ENCODE measurements around the gene APBB1IP. TPM values are rescaled to one million over a fixed set of nuclear protein-coding genes. Genes with fewer than 3 reads are reported as not detected.

APBB1IP gene
- total and polyA plus RNA-seq, 9 of the 15 experiments (the other 6 are each of a cell fraction or from before 2014, with no cell fraction given) = 0.03 to 0.11 (median 0.06) TPM; not detected in 4

DNA sequence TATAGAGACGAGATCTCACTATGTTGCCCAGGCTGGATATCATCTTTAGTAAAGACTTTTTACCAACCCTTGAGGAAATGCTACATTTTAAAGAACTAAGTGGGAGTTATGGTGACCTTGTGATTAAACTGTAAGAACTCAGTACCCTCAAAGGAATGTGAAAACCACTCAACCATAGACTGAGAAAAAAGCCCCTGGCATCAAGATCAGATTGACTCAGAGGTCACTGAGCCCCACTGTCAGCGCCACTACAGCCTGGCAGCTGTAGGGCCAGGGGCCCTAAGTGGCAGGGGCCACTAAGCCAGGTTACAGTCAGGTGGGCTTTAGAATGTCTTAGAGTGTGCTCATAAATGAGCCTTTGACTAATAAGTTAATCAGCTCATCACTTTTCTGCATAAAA, 55.9 kb downstream of the APBB1IP start (continued):
- TF ChIP-seq MYBL2 (IDR thresholded peaks at IDR 0.05; ENCODE audit: low read depth) = no peak
- TF ChIP-seq MYBL2 (CRISPR knock-in tag; IDR thresholded peaks at IDR 0.05; ENCODE audit: borderline replicate concordance) = no peak
- no peak for TF ChIP-seq ZEB2 (IDR thresholded peaks at IDR 0.05)
- TF ChIP-seq, protein P1, sequence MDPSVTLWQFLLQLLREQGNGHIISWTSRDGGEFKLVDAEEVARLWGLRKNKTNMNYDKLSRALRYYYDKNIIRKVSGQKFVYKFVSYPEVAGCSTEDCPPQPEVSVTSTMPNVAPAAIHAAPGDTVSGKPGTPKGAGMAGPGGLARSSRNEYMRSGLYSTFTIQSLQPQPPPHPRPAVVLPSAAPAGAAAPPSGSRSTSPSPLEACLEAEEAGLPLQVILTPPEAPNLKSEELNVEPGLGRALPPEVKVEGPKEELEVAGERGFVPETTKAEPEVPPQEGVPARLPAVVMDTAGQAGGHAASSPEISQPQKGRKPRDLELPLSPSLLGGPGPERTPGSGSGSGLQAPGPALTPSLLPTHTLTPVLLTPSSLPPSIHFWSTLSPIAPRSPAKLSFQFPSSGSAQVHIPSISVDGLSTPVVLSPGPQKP (CRISPR knock-in tag; IDR thresholded peaks at IDR 0.05) = no peak
- TF ChIP-seq TBL1XR1 (IDR thresholded peaks at IDR 0.05; ENCODE audit: low read length in 2 of 2) = no peak

DNA sequence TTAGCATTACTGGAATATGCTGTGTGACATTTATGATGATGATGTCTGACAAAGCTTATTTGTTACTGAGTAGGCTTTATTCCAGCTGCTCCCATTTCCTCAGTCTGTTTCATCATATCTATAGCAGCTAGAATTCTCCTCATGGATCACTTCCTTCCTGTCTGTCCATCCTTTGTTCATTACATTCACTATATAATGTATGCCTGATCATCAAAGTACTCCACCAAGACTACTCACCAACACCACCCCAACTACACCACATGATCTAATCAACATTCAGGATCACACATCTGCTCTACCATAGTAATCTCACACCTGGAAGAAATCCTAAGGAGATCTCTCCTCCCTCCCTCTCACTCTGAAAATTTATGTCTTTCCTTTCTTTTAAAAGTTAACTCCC, 61.3 kb downstream of the APBB1IP start:
- Histone ChIP-seq H2AFZ (ENCODE audit: low read depth, low read length) (no peak overlapping the region), H3K79me2 (ENCODE audit: control insufficient read depth, insufficient read depth, low read length) (no peaks in the 10 kb centered on the region), H3K4me1 (replicated peaks in 1 of 2; ENCODE audit: control insufficient read depth in 2 of 2, insufficient read depth in 2 of 2, low read length in 2 of 2) (no peaks in the 10 kb centered on the region), H3K9me3 (replicated peaks; ENCODE audit: control insufficient read depth, insufficient read depth, low read depth, low read length) (no peaks in the 10 kb centered on the region), H3K9me1 (ENCODE audit: control insufficient read depth, insufficient read depth, low read length) (no peaks in the 10 kb centered on the region), H3K36me3 (ENCODE audit: control insufficient read depth, insufficient read depth, low read length) (no peaks in the 10 kb centered on the region), H4K20me1 (replicated peaks; ENCODE audit: control insufficient read depth, insufficient read depth, low read length) (no peaks in the 10 kb centered on the region), H3K9ac (ENCODE audit: insufficient read depth in 1 of 2, low read depth in 2 of 2, low read length in 2 of 2) (no peak overlapping the region), H3K27me3 (ENCODE audit: control insufficient read depth in 2 of 2, insufficient read depth in 2 of 2, low read length in 2 of 2) (no peaks in the 10 kb centered on the region), H3K4me3 (no peak overlapping the region), H3K27ac (ENCODE audit: extremely low read depth, low read depth, low read length) (no peak overlapping the region), H3K4me2 (ENCODE audit: insufficient read depth, low read length) (no peak overlapping the region)
- intact Hi-C loops (cut with micrococcal nuclease) = no loop called here
- in situ Hi-C loops (cut with MboI) = no loop called here
- FAIRE-seq (no peak), DNase-seq (ENCODE audit: extremely low read depth in 1 of 4, low spot score in 3 of 4) (no peak), ATAC-seq (no peak)
- CTCF ChIA-PET (ENCODE audit: low intra/inter-chr PET ratio) = no interaction called here
- POLR2A ChIA-PET = interaction anchor here (0.7 kb wide), 1 partner anchor 83 kb away, joined by 3 read pairs; no protein-coding TSS in a partner anchor
- no TSS peak for BruUV-seq (replicated peaks)
- TF ChIP-seq, protein P2, sequence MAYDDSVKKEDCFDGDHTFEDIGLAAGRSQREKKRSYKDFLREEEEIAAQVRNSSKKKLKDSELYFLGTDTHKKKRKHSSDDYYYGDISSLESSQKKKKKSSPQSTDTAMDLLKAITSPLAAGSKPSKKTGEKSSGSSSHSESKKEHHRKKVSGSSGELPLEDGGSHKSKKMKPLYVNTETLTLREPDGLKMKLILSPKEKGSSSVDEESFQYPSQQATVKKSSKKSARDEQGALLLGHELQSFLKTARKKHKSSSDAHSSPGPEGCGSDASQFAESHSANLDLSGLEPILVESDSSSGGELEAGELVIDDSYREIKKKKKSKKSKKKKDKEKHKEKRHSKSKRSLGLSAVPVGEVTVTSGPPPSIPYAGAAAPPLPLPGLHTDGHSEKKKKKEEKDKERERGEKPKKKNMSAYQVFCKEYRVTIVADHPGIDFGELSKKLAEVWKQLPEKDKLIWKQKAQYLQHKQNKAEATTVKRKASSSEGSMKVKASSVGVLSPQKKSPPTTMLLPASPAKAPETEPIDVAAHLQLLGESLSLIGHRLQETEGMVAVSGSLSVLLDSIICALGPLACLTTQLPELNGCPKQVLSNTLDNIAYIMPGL (CRISPR knock-in tag; IDR thresholded peaks at IDR 0.05) = no peak
- TF ChIP-seq FOXM1 (IDR thresholded peaks at IDR 0.05; ENCODE audit: low read depth) (no peak), FOXM1 (CRISPR knock-in tag; IDR thresholded peaks at IDR 0.05; ENCODE audit: low read depth) (no peak), RUNX1 (IDR thresholded peaks at IDR 0.05; ENCODE audit: low read depth) (no peak), SPI1 (IDR thresholded peaks at IDR 0.05; ENCODE audit: borderline replicate concordance, low read depth, low read length) (no peak), RBM39 (optimal IDR thresholded peaks at IDR 0.05; ENCODE audit: low read depth, low read length) (no peak), GATAD2B (IDR thresholded peaks at IDR 0.05; ENCODE audit: borderline replicate concordance) (no peak), ZNF644 (tag; IDR thresholded peaks at IDR 0.05; ENCODE audit: low read depth) (no peak), CREBBP (IDR thresholded peaks at IDR 0.05; ENCODE audit: low read depth, low read length) (no peak)
- TF ChIP-seq, protein P3, sequence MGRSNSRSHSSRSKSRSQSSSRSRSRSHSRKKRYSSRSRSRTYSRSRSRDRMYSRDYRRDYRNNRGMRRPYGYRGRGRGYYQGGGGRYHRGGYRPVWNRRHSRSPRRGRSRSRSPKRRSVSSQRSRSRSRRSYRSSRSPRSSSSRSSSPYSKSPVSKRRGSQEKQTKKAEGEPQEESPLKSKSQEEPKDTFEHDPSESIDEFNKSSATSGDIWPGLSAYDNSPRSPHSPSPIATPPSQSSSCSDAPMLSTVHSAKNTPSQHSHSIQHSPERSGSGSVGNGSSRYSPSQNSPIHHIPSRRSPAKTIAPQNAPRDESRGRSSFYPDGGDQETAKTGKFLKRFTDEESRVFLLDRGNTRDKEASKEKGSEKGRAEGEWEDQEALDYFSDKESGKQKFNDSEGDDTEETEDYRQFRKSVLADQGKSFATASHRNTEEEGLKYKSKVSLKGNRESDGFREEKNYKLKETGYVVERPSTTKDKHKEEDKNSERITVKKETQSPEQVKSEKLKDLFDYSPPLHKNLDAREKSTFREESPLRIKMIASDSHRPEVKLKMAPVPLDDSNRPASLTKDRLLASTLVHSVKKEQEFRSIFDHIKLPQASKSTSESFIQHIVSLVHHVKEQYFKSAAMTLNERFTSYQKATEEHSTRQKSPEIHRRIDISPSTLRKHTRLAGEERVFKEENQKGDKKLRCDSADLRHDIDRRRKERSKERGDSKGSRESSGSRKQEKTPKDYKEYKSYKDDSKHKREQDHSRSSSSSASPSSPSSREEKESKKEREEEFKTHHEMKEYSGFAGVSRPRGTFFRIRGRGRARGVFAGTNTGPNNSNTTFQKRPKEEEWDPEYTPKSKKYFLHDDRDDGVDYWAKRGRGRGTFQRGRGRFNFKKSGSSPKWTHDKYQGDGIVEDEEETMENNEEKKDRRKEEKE (IDR thresholded peaks at IDR 0.05; ENCODE audit: borderline replicate concordance in 1 of 2, control insufficient read depth in 1 of 2, low read depth in 2 of 2, low read length in 1 of 2) = no peak
- TF ChIP-seq, protein P4, sequence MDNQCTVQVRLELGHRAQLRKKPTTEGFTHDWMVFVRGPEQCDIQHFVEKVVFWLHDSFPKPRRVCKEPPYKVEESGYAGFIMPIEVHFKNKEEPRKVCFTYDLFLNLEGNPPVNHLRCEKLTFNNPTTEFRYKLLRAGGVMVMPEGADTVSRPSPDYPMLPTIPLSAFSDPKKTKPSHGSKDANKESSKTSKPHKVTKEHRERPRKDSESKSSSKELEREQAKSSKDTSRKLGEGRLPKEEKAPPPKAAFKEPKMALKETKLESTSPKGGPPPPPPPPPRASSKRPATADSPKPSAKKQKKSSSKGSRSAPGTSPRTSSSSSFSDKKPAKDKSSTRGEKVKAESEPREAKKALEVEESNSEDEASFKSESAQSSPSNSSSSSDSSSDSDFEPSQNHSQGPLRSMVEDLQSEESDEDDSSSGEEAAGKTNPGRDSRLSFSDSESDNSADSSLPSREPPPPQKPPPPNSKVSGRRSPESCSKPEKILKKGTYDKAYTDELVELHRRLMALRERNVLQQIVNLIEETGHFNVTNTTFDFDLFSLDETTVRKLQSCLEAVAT (IDR thresholded peaks at IDR 0.05) = no peak

Data from K562 (cell line).